ENCODE data around the gene RAP1GAP2. TPM values are rescaled to one million over a fixed set of nuclear protein-coding genes. Genes with fewer than 3 reads are reported as not detected.
"Not testable (repeated sequence)": the region's sequence is repeated elsewhere in the genome, so short reads cannot be mapped to it uniquely, and the experiment has no call there.

RAP1GAP2 gene
- total RNA-seq, 4 donors from 2014 or later = 30.6 to 60.2 (median 41.9) TPM

DNA sequence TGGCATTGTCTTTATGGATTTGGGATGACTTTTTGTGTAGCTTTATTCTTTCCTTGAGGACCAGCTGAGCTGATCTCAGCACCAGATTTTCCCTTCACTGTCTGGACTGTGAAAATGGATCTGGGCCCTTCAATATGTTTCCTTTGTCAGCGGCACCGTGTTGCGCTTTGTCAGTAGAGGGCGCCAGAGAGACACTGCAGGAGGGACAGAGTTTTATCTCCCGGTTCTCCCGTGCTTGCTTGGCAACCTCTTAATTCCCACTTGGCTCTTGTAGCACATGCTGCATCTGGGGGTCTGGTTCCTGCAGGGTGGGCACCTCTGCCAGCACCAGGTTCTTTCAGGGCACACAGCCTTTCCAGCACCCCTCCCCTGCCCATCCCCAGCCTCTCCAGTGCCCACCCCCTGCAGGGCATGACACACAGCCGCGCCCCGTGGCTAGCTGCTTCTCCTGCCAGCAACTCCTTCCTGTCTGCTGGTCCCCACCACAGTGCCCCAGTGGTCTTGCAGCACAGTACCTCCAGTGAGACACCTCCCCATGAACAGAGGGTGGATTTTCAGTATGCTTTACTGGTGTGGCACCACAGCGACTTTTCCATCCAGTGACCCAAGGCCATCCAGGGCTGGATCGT lies 247.6 kb downstream of the RAP1GAP2 start:
- DNase-seq = peak in 1 of 3 donors; percentile 37
- peaks cover 0 to 6% (median 3%) of the 10 kb centered on the region in 4 donors for H3K9me3 ChIP-seq
- H3K27ac ChIP-seq = no peak overlapping the region
- peaks cover 0 to 5% (median 0%) of the 10 kb centered on the region in 4 donors for H3K4me1 ChIP-seq
- no peaks in the 10 kb centered on the region for H3K27me3 ChIP-seq
- no peak overlapping the region for H3K4me3 ChIP-seq
- TF ChIP-seq POLR2A (IDR thresholded peaks at IDR 0.05) = no peak
- TF ChIP-seq, protein P1, sequence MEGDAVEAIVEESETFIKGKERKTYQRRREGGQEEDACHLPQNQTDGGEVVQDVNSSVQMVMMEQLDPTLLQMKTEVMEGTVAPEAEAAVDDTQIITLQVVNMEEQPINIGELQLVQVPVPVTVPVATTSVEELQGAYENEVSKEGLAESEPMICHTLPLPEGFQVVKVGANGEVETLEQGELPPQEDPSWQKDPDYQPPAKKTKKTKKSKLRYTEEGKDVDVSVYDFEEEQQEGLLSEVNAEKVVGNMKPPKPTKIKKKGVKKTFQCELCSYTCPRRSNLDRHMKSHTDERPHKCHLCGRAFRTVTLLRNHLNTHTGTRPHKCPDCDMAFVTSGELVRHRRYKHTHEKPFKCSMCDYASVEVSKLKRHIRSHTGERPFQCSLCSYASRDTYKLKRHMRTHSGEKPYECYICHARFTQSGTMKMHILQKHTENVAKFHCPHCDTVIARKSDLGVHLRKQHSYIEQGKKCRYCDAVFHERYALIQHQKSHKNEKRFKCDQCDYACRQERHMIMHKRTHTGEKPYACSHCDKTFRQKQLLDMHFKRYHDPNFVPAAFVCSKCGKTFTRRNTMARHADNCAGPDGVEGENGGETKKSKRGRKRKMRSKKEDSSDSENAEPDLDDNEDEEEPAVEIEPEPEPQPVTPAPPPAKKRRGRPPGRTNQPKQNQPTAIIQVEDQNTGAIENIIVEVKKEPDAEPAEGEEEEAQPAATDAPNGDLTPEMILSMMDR (IDR thresholded peaks at IDR 0.05) = peak in 1 of 6 experiments; percentile 12
- H3K36me3 ChIP-seq = no peaks in the 10 kb centered on the region

DNA sequence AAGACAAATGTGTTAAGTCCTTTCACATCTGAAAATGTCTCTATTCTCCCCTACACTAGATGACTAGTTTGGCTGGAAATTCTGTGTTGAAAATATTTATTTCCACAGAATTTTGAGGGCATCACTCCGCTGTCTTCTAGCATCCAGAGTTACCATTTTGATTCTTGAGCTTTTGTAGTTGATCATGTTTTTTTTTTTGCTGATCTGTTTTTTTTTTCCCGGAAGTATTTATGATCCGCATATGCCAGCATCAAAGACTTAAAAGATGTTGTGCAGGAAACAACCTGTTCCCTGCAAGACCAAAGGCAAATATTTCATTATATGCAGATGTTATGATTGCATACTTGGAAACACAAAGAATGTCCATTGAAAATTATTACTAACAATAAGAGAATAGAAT lies 250.5 kb downstream of the RAP1GAP2 start:
- H3K27me3 ChIP-seq = no peaks in the 10 kb centered on the region
- H3K4me3 ChIP-seq = no peak overlapping the region
- peaks cover 0 to 5% (median 0%) of the 10 kb centered on the region in 4 donors for H3K4me1 ChIP-seq
- DNase-seq = no peak
- peaks cover 0 to 6% (median 3%) of the 10 kb centered on the region in 4 donors for H3K9me3 ChIP-seq
- no peaks in the 10 kb centered on the region for H3K36me3 ChIP-seq
- TF ChIP-seq, protein P1 (IDR thresholded peaks at IDR 0.05) = no peak
- TF ChIP-seq POLR2A (IDR thresholded peaks at IDR 0.05) = no peak
- H3K27ac ChIP-seq = no peak overlapping the region

DNA sequence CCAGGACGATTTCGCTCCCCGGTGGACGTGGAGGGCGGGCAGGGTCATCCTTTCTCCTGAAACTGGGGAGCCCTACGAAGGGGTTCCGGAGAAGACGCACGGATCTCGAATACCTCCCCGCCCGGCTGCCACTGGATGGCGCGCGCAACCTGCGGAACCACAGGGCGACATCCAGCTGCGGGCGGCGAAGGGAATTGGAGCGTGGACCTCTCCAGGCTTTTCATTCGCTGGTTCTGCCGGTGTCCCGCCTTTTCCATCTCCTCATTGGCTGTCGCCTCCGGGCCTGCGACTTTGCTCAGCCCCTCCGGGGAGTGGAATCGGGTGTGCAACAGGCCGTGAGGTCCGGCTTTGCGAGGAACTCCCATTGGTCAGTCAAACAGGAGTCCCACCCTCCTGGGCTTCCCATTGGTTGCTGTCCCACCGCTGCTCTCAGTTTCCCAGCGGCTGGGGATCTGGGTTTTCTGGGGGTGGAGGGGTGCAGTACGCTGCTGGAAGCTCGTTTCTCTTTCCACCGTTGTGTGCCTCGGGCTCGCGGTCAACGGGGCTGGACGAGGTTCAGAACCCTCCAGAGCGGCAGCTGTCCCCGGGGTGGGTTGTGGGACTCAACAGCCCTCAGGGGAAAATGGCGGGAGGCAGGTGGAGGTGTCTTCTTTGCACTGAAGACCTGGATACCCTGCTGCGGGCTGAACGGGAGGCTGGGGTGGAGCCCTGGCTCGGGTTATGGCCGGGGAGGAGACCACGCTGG lies 252.7 kb downstream of the RAP1GAP2 start:
- Histone ChIP-seq H3K4me1 (peaks cover 0 to 5% (median 0%) of the 10 kb centered on the region in 4 donors), H3K27ac (peak overlapping the region; percentile 28 to 82 (median 54)), H3K4me3 (peak overlapping the region; percentile 53 to 73 (median 61)), H3K36me3 (no peaks in the 10 kb centered on the region), H3K27me3 (no peaks in the 10 kb centered on the region), H3K9me3 (peaks cover 0 to 3% (median 1%) of the 10 kb centered on the region in 4 donors)
- TF ChIP-seq, protein P1 (IDR thresholded peaks at IDR 0.05) = peak; percentile 41 to 81 (median 72)
- TF ChIP-seq POLR2A (IDR thresholded peaks at IDR 0.05) = no peak
- DNase-seq = peak; percentile 94 to 97 (median 97)

DNA sequence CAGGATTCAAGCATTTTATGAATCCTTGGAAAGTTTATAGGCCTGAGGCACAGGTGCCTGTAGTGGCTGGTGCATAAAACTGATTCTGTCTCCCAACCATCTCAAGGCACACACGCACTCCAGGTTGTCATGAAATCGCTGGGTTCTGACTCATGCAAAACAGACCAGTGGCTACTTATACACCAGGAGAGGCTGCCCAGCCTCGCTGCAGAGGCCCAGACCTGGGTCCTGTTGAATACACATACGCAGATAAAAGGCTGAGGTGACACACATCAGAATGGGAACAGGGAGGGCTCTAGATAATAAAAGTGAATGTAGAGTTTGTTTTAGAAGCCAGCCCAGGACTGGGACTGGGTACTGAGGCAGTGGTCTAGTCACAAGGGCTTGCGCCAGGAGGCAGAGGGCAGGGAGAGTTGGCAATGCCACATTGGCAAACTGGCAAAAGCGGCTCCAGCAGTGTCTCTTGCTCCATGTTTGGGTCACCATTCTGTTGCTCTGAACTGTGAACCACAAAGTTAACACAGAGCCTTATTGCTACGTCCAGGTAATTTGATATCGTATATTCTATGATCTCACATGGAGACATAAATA lies 253.6 kb downstream of the RAP1GAP2 start:
- TF ChIP-seq, protein P1 (IDR thresholded peaks at IDR 0.05) = no peak
- no peak for TF ChIP-seq POLR2A (IDR thresholded peaks at IDR 0.05)
- Histone ChIP-seq H3K4me3 (peak overlapping the region in 2 of 4 donors; percentile 53 to 63), H3K9me3 (no peaks in the 10 kb centered on the region), H3K36me3 (no peaks in the 10 kb centered on the region), H3K4me1 (peaks cover 0 to 5% (median 0%) of the 10 kb centered on the region in 4 donors), H3K27ac (no peak overlapping the region), H3K27me3 (no peaks in the 10 kb centered on the region)
- DNase-seq = peak in 2 of 3 donors; percentile 13 to 28

DNA sequence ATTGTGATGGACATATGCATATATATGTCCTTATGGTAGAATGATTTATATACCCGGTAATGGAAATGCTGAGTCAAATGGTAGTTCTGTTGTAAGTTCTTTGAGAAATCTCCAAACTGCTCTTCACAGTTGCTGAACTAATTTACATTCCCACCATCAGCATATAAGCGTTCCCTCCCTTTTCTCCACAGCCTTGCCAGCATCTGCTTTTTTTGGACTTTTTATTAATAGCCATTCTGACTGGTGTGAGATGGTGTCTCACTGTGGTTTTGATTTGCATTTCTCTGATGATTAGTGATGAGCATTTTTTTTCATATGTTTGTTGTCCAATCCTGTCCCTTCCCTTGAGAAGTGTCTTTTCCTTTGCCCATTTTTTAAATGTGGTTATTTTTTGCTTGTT lies 258.6 kb downstream of the RAP1GAP2 start:
- H3K27ac ChIP-seq, H3K9me3 ChIP-seq, H3K36me3 ChIP-seq, H3K4me1 ChIP-seq, DNase-seq, H3K4me3 ChIP-seq, H3K27me3 ChIP-seq: not testable (repeated sequence)

DNA sequence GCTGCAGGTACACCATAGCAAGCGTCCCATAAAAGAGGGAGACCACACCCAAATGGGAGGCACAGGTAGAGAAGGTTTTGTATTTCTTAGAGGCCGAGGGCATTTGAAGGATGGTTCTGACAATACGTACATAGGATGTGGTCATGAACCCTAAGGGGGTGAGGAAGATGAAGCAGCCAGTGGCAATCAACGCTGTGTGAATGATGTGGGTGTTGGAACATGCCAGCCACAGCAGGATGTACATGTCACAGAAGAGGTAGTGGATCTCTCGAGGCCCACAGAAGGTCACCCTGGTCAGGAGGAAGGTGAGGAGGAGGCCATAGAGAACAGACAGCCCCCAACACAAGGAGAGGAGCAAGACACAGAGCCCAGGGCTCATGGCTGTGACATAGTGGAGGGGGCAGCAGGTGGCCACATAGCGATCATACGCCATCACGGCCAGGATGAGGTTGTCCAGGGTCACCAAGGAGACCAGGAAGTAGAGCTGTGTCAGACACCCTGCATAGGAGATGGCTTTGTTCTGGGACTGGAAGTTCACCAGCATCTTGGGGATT lies 266.7 kb downstream of the RAP1GAP2 start:
- not testable (repeated sequence) for H3K36me3 ChIP-seq, H3K9me3 ChIP-seq, H3K27me3 ChIP-seq, H3K4me1 ChIP-seq, H3K27ac ChIP-seq, DNase-seq, H3K4me3 ChIP-seq

DNA sequence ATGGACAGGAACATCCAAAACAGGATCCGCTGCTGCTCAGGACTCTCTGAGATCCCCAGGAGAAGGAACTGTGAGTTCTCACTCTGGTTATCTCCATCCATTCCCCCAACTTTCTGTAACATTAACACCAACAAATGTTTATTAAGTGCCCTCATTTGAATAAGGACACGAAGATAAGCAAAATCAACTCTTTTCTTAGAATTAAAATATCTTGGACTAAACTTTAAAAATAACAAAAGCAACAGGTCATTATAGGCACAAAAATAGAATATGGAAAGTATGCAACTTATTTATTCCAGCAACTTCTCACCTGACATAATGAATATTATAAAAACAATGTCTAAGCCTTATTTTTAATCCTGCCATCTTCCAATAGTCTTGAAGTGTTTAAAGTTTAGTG lies 267.3 kb downstream of the RAP1GAP2 start, which contains the start of gene OR1D5:
Gene OR1D5, minus strand, starts transcription at position 101 of the 400 bp plus-strand sequence. Its CDS starts 0 bp downstream, at position 101.
- not testable (repeated sequence) for DNase-seq, H3K4me3 ChIP-seq, H3K4me1 ChIP-seq, H3K9me3 ChIP-seq, H3K36me3 ChIP-seq, H3K27me3 ChIP-seq, H3K27ac ChIP-seq

DNA sequence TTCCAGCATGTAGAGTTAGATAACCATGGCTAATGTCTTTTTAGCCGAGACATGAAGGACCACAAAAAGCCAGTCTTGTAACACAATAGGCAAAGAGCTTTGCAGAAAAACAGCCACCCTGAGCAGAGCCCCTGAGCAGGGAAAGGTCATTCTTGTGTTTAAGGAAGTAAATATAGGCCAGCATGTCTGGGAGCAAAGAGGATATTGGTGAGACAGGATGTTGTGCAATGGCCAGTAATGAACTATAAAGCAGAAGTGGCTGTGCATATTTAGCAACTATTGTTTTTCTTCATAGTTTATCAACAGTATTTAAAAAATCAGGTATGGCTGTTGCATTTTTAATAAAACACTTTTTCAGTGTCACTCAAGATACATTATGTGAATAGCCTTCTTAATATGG lies 269.0 kb downstream of the RAP1GAP2 start:
- H3K36me3 ChIP-seq, H3K27me3 ChIP-seq, H3K4me1 ChIP-seq, H3K27ac ChIP-seq, H3K9me3 ChIP-seq, DNase-seq, H3K4me3 ChIP-seq: not testable (repeated sequence)

DNA sequence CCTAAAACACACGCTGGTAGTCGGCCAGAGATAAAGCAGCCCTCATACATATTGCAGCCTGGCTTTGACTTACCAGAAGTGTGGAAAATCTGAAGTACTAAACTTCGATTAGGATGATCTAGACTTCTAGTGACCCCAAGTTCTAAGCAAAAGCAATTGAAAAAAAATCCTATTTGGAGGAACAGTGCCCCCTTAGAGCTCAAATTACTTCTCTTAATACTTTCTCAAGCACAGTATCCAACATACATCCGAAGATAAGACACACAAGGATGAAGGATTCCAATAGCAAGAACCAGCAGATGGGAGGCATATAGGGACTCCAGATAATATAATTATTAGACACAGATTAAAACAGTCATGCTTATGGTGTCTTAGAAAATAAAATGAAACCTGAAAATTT lies 277.6 kb downstream of the RAP1GAP2 start:
- H3K4me1 ChIP-seq, H3K4me3 ChIP-seq, H3K27ac ChIP-seq, DNase-seq, H3K27me3 ChIP-seq, H3K36me3 ChIP-seq, H3K9me3 ChIP-seq: not testable (repeated sequence)

Measured in Peyer's patch (tissue), 4 donors.